ENCODE results near the gene TTLL11.

TTLL11 gene

DNA sequence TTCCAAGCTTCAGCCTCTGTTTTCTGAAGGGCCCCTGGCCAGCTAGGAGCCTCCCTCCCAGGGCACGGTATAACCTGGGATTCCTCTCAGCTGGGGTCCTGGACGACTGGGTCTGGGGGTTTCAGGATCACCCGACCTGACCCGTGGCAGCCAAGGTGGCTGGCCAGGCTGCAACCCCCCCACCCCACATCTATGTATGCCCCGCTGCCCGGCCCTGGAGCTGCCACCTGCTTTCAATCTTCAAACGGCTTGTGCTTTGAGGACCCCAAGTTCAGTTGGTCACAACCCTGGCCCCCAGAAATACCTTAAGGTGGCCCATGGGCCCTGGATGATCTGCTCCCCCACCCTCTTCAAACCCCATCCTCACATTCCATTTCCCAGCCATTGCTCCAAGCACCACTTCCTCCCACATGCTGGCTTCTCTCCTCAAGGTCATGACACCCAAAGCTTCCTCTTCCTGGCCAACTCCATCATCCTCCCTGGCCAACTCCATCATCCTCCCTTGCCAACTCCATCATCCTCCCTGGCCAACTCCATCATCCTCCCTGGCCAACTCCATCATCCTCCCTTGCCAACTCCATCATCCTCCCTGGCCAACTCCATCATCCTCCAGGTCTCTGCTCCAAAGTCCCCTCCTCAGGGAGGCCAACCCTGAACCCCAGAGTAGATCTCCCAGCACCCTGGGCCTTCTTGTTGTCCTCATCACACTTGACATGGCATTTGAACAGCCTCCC lies 17.2 kb upstream of the TTLL11 start:
- TF ChIP-seq, protein P1, sequence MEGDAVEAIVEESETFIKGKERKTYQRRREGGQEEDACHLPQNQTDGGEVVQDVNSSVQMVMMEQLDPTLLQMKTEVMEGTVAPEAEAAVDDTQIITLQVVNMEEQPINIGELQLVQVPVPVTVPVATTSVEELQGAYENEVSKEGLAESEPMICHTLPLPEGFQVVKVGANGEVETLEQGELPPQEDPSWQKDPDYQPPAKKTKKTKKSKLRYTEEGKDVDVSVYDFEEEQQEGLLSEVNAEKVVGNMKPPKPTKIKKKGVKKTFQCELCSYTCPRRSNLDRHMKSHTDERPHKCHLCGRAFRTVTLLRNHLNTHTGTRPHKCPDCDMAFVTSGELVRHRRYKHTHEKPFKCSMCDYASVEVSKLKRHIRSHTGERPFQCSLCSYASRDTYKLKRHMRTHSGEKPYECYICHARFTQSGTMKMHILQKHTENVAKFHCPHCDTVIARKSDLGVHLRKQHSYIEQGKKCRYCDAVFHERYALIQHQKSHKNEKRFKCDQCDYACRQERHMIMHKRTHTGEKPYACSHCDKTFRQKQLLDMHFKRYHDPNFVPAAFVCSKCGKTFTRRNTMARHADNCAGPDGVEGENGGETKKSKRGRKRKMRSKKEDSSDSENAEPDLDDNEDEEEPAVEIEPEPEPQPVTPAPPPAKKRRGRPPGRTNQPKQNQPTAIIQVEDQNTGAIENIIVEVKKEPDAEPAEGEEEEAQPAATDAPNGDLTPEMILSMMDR (IDR thresholded peaks at IDR 0.05; ENCODE audit: extremely low read depth, insufficient read depth, missing control alignments), result no peak
- DNase-seq (ENCODE audit: low spot score), result no peak
- in situ Hi-C loops (cut with MboI; ENCODE audit: low pct_unique_long_range_greater_than_20kb, low sequenced_read_pairs, unreplicated experiment), result loop anchor here (25.0 kb wide), 1 partner anchor 702 kb away; the partner anchor contains the start of gene OR1K1

DNA sequence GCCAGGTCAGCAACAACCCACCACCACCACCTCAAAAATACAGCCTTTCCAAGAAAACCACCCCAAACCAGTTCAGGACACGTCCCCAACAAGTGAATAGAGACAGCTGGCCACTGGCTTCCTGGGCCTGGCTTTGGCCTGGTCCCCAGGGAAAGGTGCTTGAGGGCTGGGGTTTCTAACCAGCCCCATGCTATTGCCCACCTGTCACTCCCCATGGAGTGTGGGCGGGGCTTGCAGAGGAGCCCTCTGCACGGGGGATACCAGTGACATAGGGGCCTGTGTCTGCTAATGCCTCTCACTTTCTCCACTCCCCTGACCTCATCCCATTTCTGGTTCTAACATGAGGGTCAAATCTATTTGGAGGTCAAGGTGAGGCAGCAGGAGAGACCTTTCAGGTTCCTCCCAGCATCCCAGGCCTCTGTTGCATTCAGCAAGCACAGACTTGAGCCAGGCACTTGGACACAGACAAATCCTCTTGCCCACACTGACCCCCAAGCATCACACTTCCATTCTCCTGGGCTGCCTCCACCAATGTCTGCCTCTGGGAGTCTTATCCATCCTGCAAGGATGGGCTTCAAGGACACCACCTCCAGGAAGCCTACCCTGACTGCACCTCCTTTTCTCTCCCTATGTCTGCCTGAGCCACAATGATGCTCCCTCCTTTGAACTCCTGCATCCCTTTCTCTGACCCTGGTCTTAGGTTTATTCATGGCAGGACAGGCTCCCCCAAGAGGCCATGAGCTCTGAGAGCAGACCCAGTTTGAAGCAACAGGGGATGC lies 16.1 kb upstream of the TTLL11 start:
- TF ChIP-seq, protein P1 (IDR thresholded peaks at IDR 0.05; ENCODE audit: extremely low read depth, insufficient read depth, missing control alignments), result no peak
- DNase-seq (ENCODE audit: low spot score), result no peak
- in situ Hi-C loops (cut with MboI; ENCODE audit: low pct_unique_long_range_greater_than_20kb, low sequenced_read_pairs, unreplicated experiment), result loop anchor here (25.0 kb wide), 1 partner anchor 703 kb away; the partner anchor contains the start of gene OR1K1

DNA sequence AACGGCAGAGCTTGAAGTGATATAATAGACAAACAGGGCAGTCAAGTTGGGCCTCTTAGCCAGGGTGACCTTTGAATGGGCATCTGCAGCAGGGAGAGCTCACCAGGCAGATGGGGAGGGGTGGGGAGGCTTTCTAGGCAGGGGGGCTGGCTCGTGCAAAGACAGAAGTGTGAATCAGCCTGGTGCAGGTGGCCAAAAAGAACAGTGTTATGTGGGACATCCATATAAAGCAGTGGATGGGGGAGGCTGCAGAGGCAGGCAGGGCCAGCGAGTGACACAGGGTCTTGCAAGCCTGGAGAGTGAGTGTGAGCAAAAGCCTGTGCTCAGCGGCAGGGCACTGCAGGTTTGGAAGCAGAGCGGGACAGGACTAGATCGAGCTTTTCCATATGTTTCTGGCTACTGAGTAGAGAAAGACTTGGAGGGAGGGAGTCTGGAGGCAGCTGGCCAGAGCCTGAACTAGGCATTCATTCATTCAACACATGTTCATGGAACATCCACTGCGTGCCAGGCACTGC lies 14.2 kb upstream of the TTLL11 start:
- no peak for DNase-seq (ENCODE audit: low spot score)
- TF ChIP-seq, protein P1 (IDR thresholded peaks at IDR 0.05; ENCODE audit: extremely low read depth, insufficient read depth, missing control alignments), result no peak
- in situ Hi-C loops (cut with MboI; ENCODE audit: low pct_unique_long_range_greater_than_20kb, low sequenced_read_pairs, unreplicated experiment), result loop anchor here (25.0 kb wide), 1 partner anchor 705 kb away; the partner anchor contains the start of gene OR1K1

DNA sequence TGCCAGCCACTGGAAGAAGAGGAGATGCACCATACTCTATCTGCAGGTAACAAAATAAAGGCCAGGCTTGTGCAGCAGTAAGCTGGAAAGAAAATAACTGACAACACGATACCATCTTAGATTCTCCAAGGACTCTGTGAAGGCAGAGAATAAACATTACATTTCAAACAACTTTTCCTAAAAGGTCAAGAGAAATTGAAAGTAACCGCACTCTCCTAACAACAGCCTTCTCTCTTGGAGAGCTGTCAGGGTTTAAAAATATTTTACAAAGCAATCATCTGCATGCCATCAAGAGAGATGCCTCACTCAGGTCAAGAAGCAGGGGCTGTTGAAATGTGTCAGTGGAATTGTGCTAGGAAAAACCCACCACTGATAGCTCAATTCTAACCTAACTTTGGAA lies 13.5 kb upstream of the TTLL11 start:
- TF ChIP-seq, protein P1 (IDR thresholded peaks at IDR 0.05; ENCODE audit: extremely low read depth, insufficient read depth, missing control alignments), result no peak
- in situ Hi-C loops (cut with MboI; ENCODE audit: low pct_unique_long_range_greater_than_20kb, low sequenced_read_pairs, unreplicated experiment), result loop anchor here (25.0 kb wide), 1 partner anchor 706 kb away; the partner anchor contains the start of gene OR1K1
- no peak for DNase-seq (ENCODE audit: low spot score)

DNA sequence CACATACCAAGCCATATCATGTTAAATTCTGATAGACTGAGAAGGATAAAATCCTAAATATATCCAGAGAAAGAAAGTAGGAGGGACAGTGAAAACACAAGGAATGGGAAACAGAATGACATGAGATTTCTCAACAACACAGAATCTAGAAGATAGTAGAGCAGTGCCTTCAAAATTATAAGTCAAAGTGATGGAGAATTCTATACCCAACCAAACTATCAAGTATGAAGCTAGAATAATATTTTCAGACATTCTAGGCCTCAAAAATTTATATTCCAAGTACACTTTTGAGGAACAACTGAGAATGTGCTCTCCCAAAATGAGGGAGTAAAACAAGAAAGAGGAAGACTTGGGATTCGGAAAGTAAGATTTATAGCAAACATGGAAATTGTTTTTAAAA lies 10.9 kb upstream of the TTLL11 start:
- TF ChIP-seq, protein P1 (IDR thresholded peaks at IDR 0.05; ENCODE audit: extremely low read depth, insufficient read depth, missing control alignments), result no peak
- in situ Hi-C loops (cut with MboI; ENCODE audit: low pct_unique_long_range_greater_than_20kb, low sequenced_read_pairs, unreplicated experiment), result loop anchor here (25.0 kb wide), 1 partner anchor 708 kb away; the partner anchor contains the start of gene OR1K1

DNA sequence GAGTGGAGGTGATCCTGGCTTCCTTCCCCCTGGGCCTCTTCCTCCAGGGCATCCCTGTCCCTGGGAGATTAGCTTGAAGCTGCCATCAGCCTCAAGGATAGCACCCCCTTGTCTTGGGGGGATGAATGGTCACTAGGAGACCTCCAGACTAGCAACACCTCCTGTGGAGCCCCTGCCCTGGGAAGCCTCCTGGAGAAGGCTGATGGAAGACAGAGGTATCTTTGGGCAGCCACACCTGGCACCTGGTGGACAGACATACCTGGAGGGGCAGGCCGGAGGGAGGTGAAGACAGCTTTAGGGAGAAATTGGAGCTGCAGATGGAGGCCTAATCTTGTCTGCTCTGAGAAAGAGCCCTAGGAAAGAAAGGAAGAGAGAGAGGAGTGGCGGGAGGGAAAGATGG lies 9.0 kb upstream of the TTLL11 start:
- no peak for DNase-seq (ENCODE audit: low spot score)
- TF ChIP-seq, protein P1 (IDR thresholded peaks at IDR 0.05; ENCODE audit: extremely low read depth, insufficient read depth, missing control alignments), result no peak
- in situ Hi-C loops (cut with MboI; ENCODE audit: low pct_unique_long_range_greater_than_20kb, low sequenced_read_pairs, unreplicated experiment), result loop anchor here (25.0 kb wide), 1 partner anchor 710 kb away; the partner anchor contains the start of gene OR1K1

More for the DNA sequence above, 10.9 kb upstream of the TTLL11 start:
- no peak for DNase-seq (ENCODE audit: low spot score)

Data from GM13977 (cell line).